HepG2 (cell line): ENCODE results near the gene TULP3. TPM values are rescaled to one million over a fixed set of nuclear protein-coding genes. Genes with fewer than 3 reads are reported as not detected.

Source experiments
- ELF4 ChIP-seq: sonication (generic); formaldehyde crosslinking; IDR thresholded peaks from 2 replicates; pipeline ENCODE4 v1.5.0; 2020; ENCODE audit warnings: missing genetic modification reagents, mild to moderate bottlenecking, moderate library complexity, borderline replicate concordance
- ERF ChIP-seq: IDR thresholded peaks from 2 replicates; pipeline ENCODE4 v1.6.1; 2018; ENCODE audit warnings: missing biosample characterization, missing genetic modification reagents
- FOSL2 ChIP-seq: sonication (generic); formaldehyde crosslinking; IDR thresholded peaks from 2 replicates; pipeline ENCODE4 v1.4.0; 2020; ENCODE audit warnings: missing genetic modification reagents
- FOXK1 ChIP-seq: sonication (generic); formaldehyde crosslinking; IDR thresholded peaks from 2 replicates; pipeline ENCODE4 v1.4.0; 2020; ENCODE audit warnings: low read depth, missing genetic modification reagents, borderline replicate concordance
- GATA4 ChIP-seq: sonication (generic); IDR thresholded peaks from 2 replicates; pipeline ENCODE4 v1.6.1; 2016; ENCODE audit warnings: antibody characterized with exemption, low read depth, borderline replicate concordance
- GLI4 ChIP-seq: sonication (generic); formaldehyde crosslinking; IDR thresholded peaks from 2 replicates; pipeline ENCODE4 v1.5.1; 2020; ENCODE audit warnings: missing genetic modification reagents, mild to moderate bottlenecking, moderate library complexity, borderline replicate concordance
- KAT2B ChIP-seq: fragments of 150-350 bp; IDR thresholded peaks from 2 replicates; pipeline ENCODE4 v1.6.1; 2014; ENCODE audit warnings: low read depth, low read length, borderline replicate concordance
- KAT8 ChIP-seq: IDR thresholded peaks from 2 replicates; pipeline ENCODE4 v1.6.1; 2016; ENCODE audit warnings: missing genetic modification reagents, missing compliant biosample characterization
- MBNL3 ChIP-seq: fragments of 250-450 bp; sonication (Bioruptor Pico); conservative IDR thresholded peaks from 2 replicates; pipeline ENCODE4 v1.8.0; 2022; ENCODE audit warnings: mild to moderate bottlenecking, inconsistent platforms
- MLXIP ChIP-seq: sonication (generic); formaldehyde crosslinking; IDR thresholded peaks from 2 replicates; pipeline ENCODE4 v1.9.0; 2021; ENCODE audit warnings: missing genetic modification reagents, borderline replicate concordance
- NONO ChIP-seq, 2 experiments: fragments of 450-650 bp in 1 of 2; sonication (generic) in 1 of 2; formaldehyde crosslinking in 1 of 2; IDR thresholded peaks in 1 of 2; conservative IDR thresholded peaks in 1 of 2; 2 replicates each; pipeline versions ENCODE4 v1.6.1 to v1.8.0; 2017 to 2022; ENCODE audit warnings: mild to moderate bottlenecking in 1 of 2, missing genetic modification reagents in 1 of 2, moderate library complexity in 1 of 2
- POLR2A ChIP-seq, 2 experiments: IDR thresholded peaks; 2 replicates each; pipeline ENCODE4 v1.6.1; 2011; ENCODE audit warnings: low read depth in 2 of 2, low read length in 2 of 2, mild to moderate bottlenecking in 1 of 2, moderate library complexity in 1 of 2; ENCODE audit not compliant: insufficient read depth in 1 of 2
- SAP130 ChIP-seq: IDR thresholded peaks from 2 replicates; pipeline ENCODE4 v1.6.1; 2016; ENCODE audit warnings: low read depth
- SUZ12 ChIP-seq: fragments of 150-350 bp; IDR thresholded peaks from 2 replicates; pipeline ENCODE4 v1.6.1; 2014; ENCODE audit warnings: low read depth, low read length
- TEAD3 ChIP-seq: optimal IDR thresholded peaks from 2 replicates; pipeline ENCODE3; 2016; ENCODE audit warnings: borderline replicate concordance
- ZBTB42 ChIP-seq: sonication (generic); formaldehyde crosslinking; IDR thresholded peaks from 2 replicates; pipeline ENCODE4 v1.5.0; 2020; ENCODE audit warnings: mild to moderate bottlenecking, missing genetic modification reagents
- ZMYM4 ChIP-seq: sonication (generic); formaldehyde crosslinking; IDR thresholded peaks from 2 replicates; pipeline ENCODE4 v1.8.1; 2023; ENCODE audit warnings: mild to moderate bottlenecking, missing genetic modification reagents
- ZNF562 ChIP-seq: sonication (generic); formaldehyde crosslinking; IDR thresholded peaks from 2 replicates; pipeline ENCODE4 v1.8.0; 2022; ENCODE audit warnings: missing genetic modification reagents, borderline replicate concordance
- ZNF580 ChIP-seq: IDR thresholded peaks from 2 replicates; pipeline ENCODE4 v1.6.1; 2016; ENCODE audit warnings: low read depth, borderline replicate concordance
- ZNF597 ChIP-seq: sonication (generic); formaldehyde crosslinking; IDR thresholded peaks from 2 replicates; pipeline ENCODE4 v1.5.0; 2020; ENCODE audit warnings: missing genetic modification reagents
- ZNF737 ChIP-seq: sonication (generic); formaldehyde crosslinking; IDR thresholded peaks from 2 replicates; pipeline ENCODE4 v1.5.0; 2020; ENCODE audit warnings: missing genetic modification reagents, mild to moderate bottlenecking, borderline replicate concordance
- ZNF776 ChIP-seq: sonication (generic); formaldehyde crosslinking; IDR thresholded peaks from 2 replicates; pipeline ENCODE4 v1.4.0; 2020; ENCODE audit warnings: mild to moderate bottlenecking, missing genetic modification reagents
- polyA plus RNA-seq, 8 experiments: library from polyadenylated mRNA; depleted of rRNA in 3 of 8; stranded (reverse) in 7 of 8; unstranded in 1 of 8; fragments of >200 nt; fragmentation: Illumina TruSeq in 4 of 8; extraction: Trizol in 4 of 8; gene quantifications; 2 replicates each; pipeline versions ENCODE4 v1.2.1 to v1.2.3, GENCODE V29; 2011 to 2016; ENCODE audit warnings: low read depth in 4 of 8, missing spikeins in 1 of 8, mixed read lengths in 1 of 8; ENCODE audit not compliant: insufficient read depth in 1 of 8
- total RNA-seq, 5 experiments: library from RNA; depleted of rRNA; stranded (reverse); fragments of >200 nt; fragmentation: Illumina TruSeq; extraction: Trizol; gene quantifications; 2 replicates each; pipeline ENCODE4 v1.2.3, GENCODE V29; 2016; ENCODE audit warnings: low read depth in 1 of 5
- TF ChIP-seq, protein P1 (sequence below): sonication (generic); formaldehyde crosslinking; IDR thresholded peaks from 2 replicates; pipeline ENCODE4 v1.4.0; 2020; ENCODE audit warnings: missing genetic modification reagents, low read depth, mild to moderate bottlenecking, borderline replicate concordance
- TF ChIP-seq, protein P2 (sequence below): sonication (generic); formaldehyde crosslinking; IDR thresholded peaks from 2 replicates; pipeline ENCODE4 v1.5.1; 2020; ENCODE audit warnings: mild to moderate bottlenecking, moderate library complexity, missing genetic modification reagents

TULP3 gene
- total and polyA plus RNA-seq, 2 of the 13 experiments (the other 11 are each of a cell fraction or from before 2014, with no cell fraction given), result 11.2 to 13.2 TPM

- 0 out of 2 replicates have a peak, but pooled peaks have one; percentile 26 for TF ChIP-seq GLI4 (CRISPR knock-in tag)
- no peak for TF ChIP-seq SUZ12
- no peak for TF ChIP-seq ZNF776 (CRISPR knock-in tag)
- TF ChIP-seq ERF (CRISPR knock-in tag), result peak; percentile 40; the same call in 1 of the 2 replicates
- TF ChIP-seq ZMYM4 (CRISPR knock-in tag), result no peak
- TF ChIP-seq FOXK1 (CRISPR knock-in tag), result peak; percentile 47; the same call in 1 of the 2 replicates
- 0 out of 2 replicates have a peak, but pooled peaks have one; percentile 34 for TF ChIP-seq SAP130
- no peak for TF ChIP-seq ZNF737 (CRISPR knock-in tag)
- no peak for TF ChIP-seq ZBTB42 (CRISPR knock-in tag)
- TF ChIP-seq ZNF562 (CRISPR knock-in tag), result no peak
- no peak for TF ChIP-seq MBNL3 (CRISPR knock-in tag)
- TF ChIP-seq FOSL2 (CRISPR knock-in tag), result 0 out of 2 replicates have a peak, but pooled peaks have one; percentile 18
- peak; percentile 92 for TF ChIP-seq TEAD3 (CRISPR knock-in tag)
- no peak for TF ChIP-seq NONO (IDR thresholded peaks at IDR 0.05)
- TF ChIP-seq NONO (CRISPR knock-in tag; conservative IDR thresholded peaks at IDR 0.05), result peak; percentile 46; the same call in 1 of the 2 replicates
- no peak for TF ChIP-seq POLR2A (IDR thresholded peaks at IDR 0.05; ENCODE audit: insufficient read depth in 1 of 2, low read depth in 2 of 2, low read length in 2 of 2)
- TF ChIP-seq ELF4 (CRISPR knock-in tag), result no peak
- TF ChIP-seq, protein P1, sequence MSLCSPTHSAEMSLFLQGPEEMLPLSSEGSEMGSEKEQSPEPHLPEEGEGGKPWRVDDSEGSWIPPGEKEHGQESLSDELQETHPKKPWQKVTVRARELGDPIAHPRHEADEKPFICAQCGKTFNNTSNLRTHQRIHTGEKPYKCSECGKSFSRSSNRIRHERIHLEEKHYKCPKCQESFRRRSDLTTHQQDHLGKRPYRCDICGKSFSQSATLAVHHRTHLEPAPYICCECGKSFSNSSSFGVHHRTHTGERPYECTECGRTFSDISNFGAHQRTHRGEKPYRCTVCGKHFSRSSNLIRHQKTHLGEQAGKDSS (CRISPR knock-in tag), result peak; percentile 63; the same call in 1 of the 2 replicates
- 0 out of 2 replicates have a peak, but pooled peaks have one; percentile 50 for TF ChIP-seq ZNF580
- no peak for TF ChIP-seq KAT2B
- TF ChIP-seq, protein P2, sequence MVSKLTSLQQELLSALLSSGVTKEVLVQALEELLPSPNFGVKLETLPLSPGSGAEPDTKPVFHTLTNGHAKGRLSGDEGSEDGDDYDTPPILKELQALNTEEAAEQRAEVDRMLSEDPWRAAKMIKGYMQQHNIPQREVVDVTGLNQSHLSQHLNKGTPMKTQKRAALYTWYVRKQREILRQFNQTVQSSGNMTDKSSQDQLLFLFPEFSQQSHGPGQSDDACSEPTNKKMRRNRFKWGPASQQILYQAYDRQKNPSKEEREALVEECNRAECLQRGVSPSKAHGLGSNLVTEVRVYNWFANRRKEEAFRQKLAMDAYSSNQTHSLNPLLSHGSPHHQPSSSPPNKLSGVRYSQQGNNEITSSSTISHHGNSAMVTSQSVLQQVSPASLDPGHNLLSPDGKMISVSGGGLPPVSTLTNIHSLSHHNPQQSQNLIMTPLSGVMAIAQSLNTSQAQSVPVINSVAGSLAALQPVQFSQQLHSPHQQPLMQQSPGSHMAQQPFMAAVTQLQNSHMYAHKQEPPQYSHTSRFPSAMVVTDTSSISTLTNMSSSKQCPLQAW (CRISPR knock-in tag), result peak; percentile 52; the same call in 1 of the 2 replicates
- no peak for TF ChIP-seq KAT8 (CRISPR knock-in tag)
- TF ChIP-seq MLXIP (CRISPR knock-in tag), result no peak
- no peak for TF ChIP-seq ZNF597 (CRISPR knock-in tag)
- TF ChIP-seq GATA4, result no peak
Measured at GRCh38 chr12:2944401-2945047, 53.8 kb downstream of the TULP3 start (continued).
